RWPE1 (cell line): Measurements from ENCODE around the gene POU2F2.

Source experiments
- CTCF ChIA-PET: fragments of 350-600 bp; sonication (Branson Sonifier 250); formaldehyde crosslinking; extraction: SDS; loops from one replicate; lab custom pipeline; 2021; lab: Yijun Ruan, JAX
- POLR2A ChIA-PET: fragments of 400-600 bp; formaldehyde crosslinking; extraction: SDS; loops from one replicate; lab custom pipeline; 2020; ENCODE audit warnings: antibody characterized with exemption; ENCODE audit not compliant: low non-redundant PET; lab: Yijun Ruan, JAX
- DNase-seq: peaks from one replicate; pipeline ENCODE4 v3.0.0; 2012; ENCODE audit warnings: low spot score
- H3K27ac ChIP-seq: fragments of 450-650 bp; 2 replicates; pipeline ENCODE4 v1.5.1; 2017
- CTCF ChIP-seq: fragments of 450-650 bp; conservative IDR thresholded peaks from 2 replicates; pipeline ENCODE4 v1.5.1; 2017; ENCODE audit warnings: low read depth, mild to moderate bottlenecking

POU2F2 gene

GRCh38 chr19:42083537-42083936 is 48.7 kb downstream of the POU2F2 start:
- DNase-seq: no peak

DNA sequence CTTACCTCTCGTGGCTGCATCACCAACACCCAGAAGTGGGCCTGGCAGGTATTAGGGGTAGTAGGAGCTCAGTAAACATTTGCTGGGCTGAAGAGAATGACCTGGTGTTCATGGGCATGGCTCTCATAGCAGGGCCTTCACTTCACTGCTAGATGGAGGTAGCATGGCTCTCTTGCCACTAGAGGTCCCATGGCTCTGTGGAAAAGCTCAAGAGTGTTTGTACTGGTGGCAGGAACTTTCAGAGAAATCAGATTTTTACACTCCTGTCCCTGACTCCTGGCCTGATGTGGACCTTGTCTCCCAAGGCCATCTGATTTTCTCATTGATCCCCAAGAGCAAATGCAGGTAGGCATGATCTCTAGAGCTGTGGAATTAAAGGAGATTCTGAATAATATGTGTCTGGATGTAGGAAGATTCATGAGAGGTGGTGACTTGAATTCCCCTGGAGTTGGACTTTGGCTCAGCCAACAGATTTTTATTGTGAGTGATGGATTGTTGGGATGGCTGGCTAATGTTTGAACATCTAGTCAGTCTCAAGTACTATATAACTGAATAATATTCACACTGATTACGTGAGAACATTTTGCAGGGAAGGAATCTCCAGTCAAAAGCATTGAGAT is 50.6 kb downstream of the POU2F2 start:
- ChIA-PET POLR2A (interaction anchor here (0.6 kb wide), 1 partner anchor 10 kb away, joined by 3 read pairs; no protein-coding TSS in a partner anchor), CTCF (interaction anchor here (0.5 to 1.1 kb wide), 5 partner anchors 9 to 173 kb away, joined by 3 to 8 read pairs (median 3); no protein-coding TSS in a partner anchor)
- peak overlapping the region; percentile 5; the same call in 1 of the 2 replicates for H3K27ac ChIP-seq
- DNase-seq: peak; percentile 27
- peak; percentile 43 for TF ChIP-seq CTCF

More at GRCh38 chr19:42083537-42083936, 48.7 kb downstream of the POU2F2 start:
- no peak overlapping the region for H3K27ac ChIP-seq
- no peak for TF ChIP-seq CTCF
- ChIA-PET POLR2A (no interaction called here), CTCF (no interaction called here)

GRCh38 chr19:42080764-42081375 is 51.4 kb downstream of the POU2F2 start:
- peak overlapping the region; percentile 5 for H3K27ac ChIP-seq
- no peak for TF ChIP-seq CTCF
- ChIA-PET POLR2A (no interaction called here), CTCF (no interaction called here)
- DNase-seq: no peak

GRCh38 chr19:42079886-42080763 is 52.1 kb downstream of the POU2F2 start:
- TF ChIP-seq CTCF: no peak
- ChIA-PET POLR2A (interaction anchor here (0.6 kb wide), 1 partner anchor 1113 kb away, joined by 3 read pairs; no protein-coding TSS in a partner anchor), CTCF (no interaction called here)
- H3K27ac ChIP-seq: peak overlapping the region; percentile 49
- DNase-seq: no peak

DNA sequence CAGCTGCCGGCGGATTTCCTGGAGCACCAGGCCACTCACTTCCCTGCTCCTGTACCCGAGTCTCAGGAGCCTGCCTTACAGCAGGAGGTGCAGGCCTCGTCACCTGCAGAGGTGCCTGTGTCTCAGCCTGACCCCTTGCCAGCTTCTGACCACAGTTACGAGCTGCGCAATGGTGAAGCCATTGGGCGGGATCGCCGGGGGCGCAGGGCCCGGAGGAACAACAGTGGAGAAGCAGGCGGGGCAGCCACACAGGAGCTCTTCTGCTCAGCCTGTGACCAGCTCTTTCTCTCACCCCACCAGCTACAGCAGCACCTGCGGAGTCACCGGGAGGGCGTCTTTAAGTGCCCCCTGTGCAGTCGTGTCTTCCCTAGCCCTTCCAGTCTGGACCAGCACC is 53.0 kb downstream of the POU2F2 start:
- no peak for DNase-seq
- H3K27ac ChIP-seq: peak overlapping the region; percentile 49
- ChIA-PET CTCF (interaction anchor here (0.7 to 1.2 kb wide), 2 partner anchors 45 to 326 kb away, joined by 4 to 5 read pairs; no protein-coding TSS in a partner anchor), POLR2A (interaction anchor here (0.6 kb wide), 1 partner anchor 1112 kb away, joined by 3 read pairs; no protein-coding TSS in a partner anchor)
- TF ChIP-seq CTCF: no peak
